Measurements from ENCODE around the gene FAM227A.
"Not testable (repeated sequence)": the region's sequence is repeated elsewhere in the genome, so short reads cannot be mapped to it uniquely, and the experiment has no call there.

FAM227A gene

DNA sequence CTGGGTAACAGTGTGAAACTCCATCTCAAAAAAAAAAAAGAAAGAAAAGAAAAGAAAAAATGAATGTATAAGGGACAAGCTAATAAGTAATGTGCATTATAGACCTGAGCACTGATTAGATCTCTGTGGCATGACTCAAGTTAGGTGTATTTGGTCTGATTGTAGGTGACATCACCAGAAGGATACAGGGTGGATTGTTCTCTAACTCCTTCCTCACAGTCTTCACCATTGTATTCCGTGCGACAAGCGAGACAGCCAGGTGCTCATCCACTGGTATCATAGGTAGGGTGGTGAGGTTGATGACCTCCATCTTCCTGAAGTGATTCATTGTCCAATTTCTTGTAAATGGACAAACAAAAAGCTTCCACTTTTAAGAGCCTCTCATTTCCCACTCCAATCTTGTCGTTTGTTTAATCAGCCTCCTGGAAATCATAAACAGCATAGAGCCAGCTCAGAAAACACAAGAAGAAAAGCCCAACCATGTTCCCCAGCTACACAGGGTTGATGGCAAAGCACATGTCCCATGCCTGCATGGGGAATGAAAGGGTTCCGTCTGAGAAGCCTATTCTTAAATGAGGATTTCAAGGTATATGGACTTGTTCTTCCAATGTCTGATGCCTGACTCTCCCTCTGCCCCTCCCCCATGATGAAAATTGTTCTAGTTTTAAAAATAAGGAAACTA lies 6.2 kb downstream of the FAM227A start:
- no peak for DNase-seq (ENCODE audit: low read depth, low spot score)
- Histone ChIP-seq H3K9ac (ENCODE audit: insufficient read length) (no peak overlapping the region), H3K4me3 (no peak overlapping the region), H3K36me3 (ENCODE audit: insufficient read depth, low read length) (no peaks in the 10 kb centered on the region), H3K9me3 (ENCODE audit: low read depth, low read length) (no peaks in the 10 kb centered on the region), H3K27ac (no peak overlapping the region)
- TF ChIP-seq EZH2 (IDR thresholded peaks at IDR 0.05) (no peak), FOXP2 (optimal IDR thresholded peaks at IDR 0.05; ENCODE audit: control extremely low read depth, extremely low read length, insufficient read depth) (no peak), POLR2AphosphoS5 (IDR thresholded peaks at IDR 0.05; ENCODE audit: borderline replicate concordance, low read depth, low read length) (no peak)

DNA sequence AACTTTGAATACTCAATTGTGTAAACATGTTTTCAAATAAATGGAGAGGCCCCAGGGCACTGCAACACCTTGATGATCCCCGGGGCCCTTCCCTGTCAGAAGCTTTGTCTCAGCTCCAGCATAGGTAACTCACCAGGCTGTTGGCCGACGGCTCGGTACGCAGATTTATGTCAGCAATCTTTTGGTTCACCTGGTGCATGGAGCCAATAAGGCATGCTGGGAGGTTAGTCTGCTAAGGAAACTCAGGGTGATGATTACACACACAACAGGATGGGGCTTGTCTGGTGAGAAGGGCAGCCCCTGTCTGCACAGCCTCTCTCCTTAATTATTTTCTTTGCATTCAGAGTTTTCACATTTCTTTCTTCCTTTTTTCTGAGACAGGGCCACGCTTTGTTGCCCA lies 10.8 kb downstream of the FAM227A start:
- no peak for DNase-seq (ENCODE audit: low read depth, low spot score)
- no peak overlapping the region for H3K4me3 ChIP-seq
- H3K36me3 ChIP-seq (ENCODE audit: insufficient read depth, low read length) = no peaks in the 10 kb centered on the region
- TF ChIP-seq POLR2AphosphoS5 (IDR thresholded peaks at IDR 0.05; ENCODE audit: borderline replicate concordance, low read depth, low read length) (no peak), EZH2 (IDR thresholded peaks at IDR 0.05) (no peak), FOXP2 (optimal IDR thresholded peaks at IDR 0.05; ENCODE audit: control extremely low read depth, extremely low read length, insufficient read depth) (no peak)
- no peak overlapping the region for H3K9ac ChIP-seq (ENCODE audit: insufficient read length)
- H3K27ac ChIP-seq = no peak overlapping the region
- no peaks in the 10 kb centered on the region for H3K9me3 ChIP-seq (ENCODE audit: low read depth, low read length)

- H3K27ac ChIP-seq; H3K9ac ChIP-seq (ENCODE audit: insufficient read length); DNase-seq (ENCODE audit: low read depth, low spot score); H3K4me3 ChIP-seq; H3K36me3 ChIP-seq (ENCODE audit: insufficient read depth, low read length); H3K9me3 ChIP-seq (ENCODE audit: low read depth, low read length): not testable (repeated sequence)
Observed at GRCh38 chr22:38644245-38644644, 11.9 kb downstream of the FAM227A start.

GRCh38 chr22:38641476-38642040 lies 14.6 kb downstream of the FAM227A start:
- DNase-seq (ENCODE audit: low read depth, low spot score) = no peak
- Histone ChIP-seq H3K4me3 (no peak overlapping the region), H3K36me3 (ENCODE audit: insufficient read depth, low read length) (no peaks in the 10 kb centered on the region), H3K9me3 (ENCODE audit: low read depth, low read length) (no peaks in the 10 kb centered on the region), H3K9ac (ENCODE audit: insufficient read length) (no peak overlapping the region), H3K27ac (no peak overlapping the region)
- TF ChIP-seq FOXP2 (optimal IDR thresholded peaks at IDR 0.05; ENCODE audit: control extremely low read depth, extremely low read length, insufficient read depth) (no peak), POLR2AphosphoS5 (IDR thresholded peaks at IDR 0.05; ENCODE audit: borderline replicate concordance, low read depth, low read length) (no peak), EZH2 (IDR thresholded peaks at IDR 0.05) (no peak)

GRCh38 chr22:38638728-38639127 lies 17.5 kb downstream of the FAM227A start:
- no peaks in the 10 kb centered on the region for H3K36me3 ChIP-seq (ENCODE audit: insufficient read depth, low read length)
- H3K27ac ChIP-seq = no peak overlapping the region
- TF ChIP-seq FOXP2 (optimal IDR thresholded peaks at IDR 0.05; ENCODE audit: control extremely low read depth, extremely low read length, insufficient read depth) (no peak), POLR2AphosphoS5 (IDR thresholded peaks at IDR 0.05; ENCODE audit: borderline replicate concordance, low read depth, low read length) (no peak), EZH2 (IDR thresholded peaks at IDR 0.05) (no peak)
- no peak for DNase-seq (ENCODE audit: low read depth, low spot score)
- no peak overlapping the region for H3K9ac ChIP-seq (ENCODE audit: insufficient read length)
- no peak overlapping the region for H3K4me3 ChIP-seq
- no peaks in the 10 kb centered on the region for H3K9me3 ChIP-seq (ENCODE audit: low read depth, low read length)

DNA sequence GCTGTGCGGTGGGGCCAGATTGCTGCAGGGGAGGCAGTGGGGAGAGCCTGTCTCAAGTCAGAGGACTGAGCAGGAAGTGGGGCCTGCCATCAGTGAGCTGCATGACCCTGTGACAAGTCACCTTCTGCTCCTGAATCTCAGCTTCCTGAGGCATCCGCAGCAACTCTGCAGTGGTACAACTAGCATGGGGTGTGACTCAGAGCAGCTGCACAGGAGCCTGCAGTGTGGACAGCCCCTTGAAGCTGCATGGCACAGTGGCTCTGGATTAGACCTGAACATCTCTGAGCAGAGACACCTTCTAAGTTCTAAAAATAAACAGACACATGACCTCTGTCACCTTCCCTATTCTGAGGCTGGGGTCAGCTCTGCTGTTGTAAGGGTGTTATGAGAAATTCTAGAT lies 18.0 kb downstream of the FAM227A start:
- no peak for DNase-seq (ENCODE audit: low read depth, low spot score)
- no peaks in the 10 kb centered on the region for H3K36me3 ChIP-seq (ENCODE audit: insufficient read depth, low read length)
- H3K4me3 ChIP-seq = no peak overlapping the region
- H3K27ac ChIP-seq = no peak overlapping the region
- TF ChIP-seq POLR2AphosphoS5 (IDR thresholded peaks at IDR 0.05; ENCODE audit: borderline replicate concordance, low read depth, low read length) (no peak), FOXP2 (optimal IDR thresholded peaks at IDR 0.05; ENCODE audit: control extremely low read depth, extremely low read length, insufficient read depth) (no peak), EZH2 (IDR thresholded peaks at IDR 0.05) (no peak)
- H3K9ac ChIP-seq (ENCODE audit: insufficient read length) = no peak overlapping the region
- no peaks in the 10 kb centered on the region for H3K9me3 ChIP-seq (ENCODE audit: low read depth, low read length)

DNA sequence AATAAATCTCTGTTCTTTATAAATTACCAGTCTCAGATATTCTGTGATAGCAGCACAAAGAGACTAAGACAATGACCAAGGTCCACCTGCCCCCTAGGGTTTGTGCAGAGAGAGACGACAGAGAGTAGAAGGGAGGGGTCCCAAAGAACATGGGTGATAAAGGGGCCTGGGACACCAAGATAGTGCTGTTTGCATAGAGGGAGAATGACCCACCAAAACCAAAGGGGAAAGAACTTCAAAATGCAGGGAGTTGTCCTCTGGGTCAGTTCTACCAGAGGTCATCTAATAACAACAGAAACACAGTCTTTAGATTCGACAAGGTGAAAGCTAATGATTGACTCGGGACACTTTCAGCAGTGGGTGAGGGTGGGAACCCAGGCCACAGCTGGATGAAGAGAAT lies 23.7 kb downstream of the FAM227A start:
- Histone ChIP-seq H3K27ac (no peak overlapping the region), H3K36me3 (ENCODE audit: insufficient read depth, low read length) (no peaks in the 10 kb centered on the region), H3K9me3 (ENCODE audit: low read depth, low read length) (no peaks in the 10 kb centered on the region), H3K9ac (ENCODE audit: insufficient read length) (no peak overlapping the region), H3K4me3 (no peak overlapping the region)
- no peak for TF ChIP-seq POLR2AphosphoS5 (IDR thresholded peaks at IDR 0.05; ENCODE audit: borderline replicate concordance, low read depth, low read length)
- no peak for TF ChIP-seq EZH2 (IDR thresholded peaks at IDR 0.05)
- TF ChIP-seq FOXP2 (optimal IDR thresholded peaks at IDR 0.05; ENCODE audit: control extremely low read depth, extremely low read length, insufficient read depth) = no peak
- DNase-seq (ENCODE audit: low read depth, low spot score) = no peak

- TF ChIP-seq FOXP2 (optimal IDR thresholded peaks at IDR 0.05; ENCODE audit: control extremely low read depth, extremely low read length, insufficient read depth) = no peak
- TF ChIP-seq POLR2AphosphoS5 (IDR thresholded peaks at IDR 0.05; ENCODE audit: borderline replicate concordance, low read depth, low read length) = no peak
- no peak for TF ChIP-seq EZH2 (IDR thresholded peaks at IDR 0.05)
- Histone ChIP-seq H3K4me3 (no peak overlapping the region), H3K36me3 (ENCODE audit: insufficient read depth, low read length) (no peaks in the 10 kb centered on the region), H3K9ac (ENCODE audit: insufficient read length) (no peak overlapping the region), H3K27ac (no peak overlapping the region), H3K9me3 (ENCODE audit: low read depth, low read length) (no peaks in the 10 kb centered on the region)
- no peak for DNase-seq (ENCODE audit: low read depth, low spot score)
Observed at GRCh38 chr22:38631724-38632123, 24.5 kb downstream of the FAM227A start.

GRCh38 chr22:38629108-38629507 lies 27.1 kb downstream of the FAM227A start:
- H3K27ac ChIP-seq = no peak overlapping the region
- no peak overlapping the region for H3K9ac ChIP-seq (ENCODE audit: insufficient read length)
- no peaks in the 10 kb centered on the region for H3K36me3 ChIP-seq (ENCODE audit: insufficient read depth, low read length)
- no peak for DNase-seq (ENCODE audit: low read depth, low spot score)
- TF ChIP-seq FOXP2 (optimal IDR thresholded peaks at IDR 0.05; ENCODE audit: control extremely low read depth, extremely low read length, insufficient read depth) = no peak
- TF ChIP-seq POLR2AphosphoS5 (IDR thresholded peaks at IDR 0.05; ENCODE audit: borderline replicate concordance, low read depth, low read length) = no peak
- TF ChIP-seq EZH2 (IDR thresholded peaks at IDR 0.05) = no peak
- no peaks in the 10 kb centered on the region for H3K9me3 ChIP-seq (ENCODE audit: low read depth, low read length)
- no peak overlapping the region for H3K4me3 ChIP-seq

Data from SK-N-MC (cell line).